GM19452 (cell line): ENCODE data around the gene SRGAP3.

Source experiments
- ATAC-seq: cut with Tn5 transposase; IDR thresholded peaks from one replicate; pipeline ENCODE4 v1.9.1; 2021; ENCODE audit not compliant: unreplicated experiment

The SRGAP3 gene

GRCh38 chr3:9151240-9151639 lies 98.2 kb downstream of the SRGAP3 start:
- ATAC-seq = no peak

- no peak for ATAC-seq
These were observed 99.9 kb downstream of the SRGAP3 start for GRCh38 chr3:9149566-9149965.

DNA sequence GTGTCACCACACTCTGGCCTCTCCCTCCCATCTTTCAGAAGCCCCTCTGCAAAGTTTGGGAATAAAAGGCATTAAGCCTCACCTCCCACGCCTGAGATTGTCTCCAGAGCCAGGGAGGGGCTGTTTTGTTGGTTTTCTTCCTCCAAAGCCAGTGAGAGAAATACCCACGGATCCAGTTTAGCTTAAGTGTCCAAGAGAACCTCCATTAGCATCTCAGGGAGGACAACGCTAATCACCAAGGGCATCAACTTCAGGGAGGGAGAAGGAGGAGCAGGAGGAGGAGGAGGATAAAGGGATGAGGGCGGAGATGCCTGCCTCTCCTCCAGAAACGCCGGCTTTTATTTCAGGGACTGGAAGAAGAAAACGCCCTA lies 101.6 kb downstream of the SRGAP3 start:
- no peak for ATAC-seq

DNA sequence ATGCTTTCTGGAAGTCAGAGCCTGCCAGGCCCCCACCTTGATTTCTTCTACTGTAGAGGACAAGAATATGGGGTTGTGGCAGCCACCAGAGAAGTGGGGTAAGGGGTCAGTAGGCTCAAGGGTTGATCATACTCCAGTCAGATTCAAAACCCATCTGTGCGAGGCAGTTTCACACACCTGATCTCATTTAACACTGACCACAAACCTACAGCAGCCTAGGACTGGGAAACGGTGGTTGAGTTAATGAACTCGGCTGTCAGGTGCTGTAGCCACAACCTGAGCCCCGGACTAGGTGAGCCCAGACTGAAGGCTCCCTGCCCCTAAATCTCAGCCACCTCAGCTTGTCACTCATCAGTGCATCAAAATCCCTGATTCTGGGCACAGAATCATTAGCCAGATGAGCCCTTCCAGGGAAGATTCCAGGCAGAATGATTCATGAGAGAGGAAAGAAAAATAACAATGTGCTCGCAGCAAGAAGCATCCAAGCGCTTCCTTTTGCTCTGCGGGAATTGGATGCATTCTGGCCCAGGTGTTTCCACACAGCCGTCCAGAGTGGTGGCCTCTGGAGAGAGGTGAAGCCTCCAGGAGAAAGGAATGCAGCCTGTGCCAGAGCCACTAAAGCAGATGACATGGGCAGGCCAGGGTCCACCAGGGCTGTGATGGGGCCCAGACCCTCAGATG lies 102.1 kb downstream of the SRGAP3 start:
- ATAC-seq = peak; percentile 83

DNA sequence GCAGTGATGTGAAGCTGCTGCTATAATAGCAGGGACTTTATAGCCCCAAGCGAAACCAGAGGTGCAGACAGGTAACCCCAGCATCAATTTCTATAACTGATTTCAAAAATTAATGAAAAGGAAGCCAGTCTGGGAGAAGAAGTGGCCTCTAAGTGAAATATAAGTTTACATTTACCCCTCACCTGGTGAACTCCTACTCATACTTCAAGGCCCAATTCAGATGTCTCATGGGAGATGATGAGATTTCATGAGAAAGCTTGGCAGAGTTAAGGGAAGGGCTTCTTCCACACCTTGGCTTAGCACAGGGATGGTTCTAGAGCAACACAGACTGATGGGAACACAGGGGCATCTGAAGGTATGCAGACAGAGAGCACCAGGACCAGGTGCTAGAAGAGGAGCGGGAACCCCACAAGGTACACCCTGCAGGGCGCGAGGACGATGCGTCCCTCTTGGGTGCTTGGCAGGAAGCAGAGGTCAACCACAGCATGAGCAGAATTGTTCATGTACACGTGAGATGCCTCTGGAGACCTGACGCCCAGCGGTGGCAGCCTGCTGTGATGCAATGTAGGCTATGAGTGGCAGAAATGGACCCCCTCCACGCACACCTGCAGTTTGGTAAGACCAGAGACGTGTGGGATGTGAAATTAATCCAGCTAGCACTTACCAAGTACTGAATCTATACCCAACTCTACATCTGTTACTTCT lies 102.9 kb downstream of the SRGAP3 start:
- ATAC-seq = peak; percentile 88

DNA sequence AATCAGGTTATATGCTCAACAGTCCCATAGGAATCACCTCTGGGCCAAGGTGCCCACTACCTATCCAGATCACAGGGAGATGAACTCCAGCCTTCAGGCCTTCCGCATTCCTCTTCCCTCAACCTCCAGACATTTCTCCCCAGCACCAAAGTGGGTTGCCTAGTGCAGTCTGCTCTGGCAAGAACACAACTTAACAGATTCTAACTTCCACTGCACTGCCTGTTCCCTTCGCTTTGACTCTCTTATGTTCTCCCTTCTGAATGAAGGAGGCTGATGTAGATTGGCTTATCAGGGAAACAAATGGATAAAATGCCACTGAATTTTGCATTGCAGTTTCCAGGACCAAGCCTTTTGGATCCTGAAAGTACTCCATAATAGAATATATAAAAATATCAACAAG lies 106.3 kb downstream of the SRGAP3 start:
- no peak for ATAC-seq

DNA sequence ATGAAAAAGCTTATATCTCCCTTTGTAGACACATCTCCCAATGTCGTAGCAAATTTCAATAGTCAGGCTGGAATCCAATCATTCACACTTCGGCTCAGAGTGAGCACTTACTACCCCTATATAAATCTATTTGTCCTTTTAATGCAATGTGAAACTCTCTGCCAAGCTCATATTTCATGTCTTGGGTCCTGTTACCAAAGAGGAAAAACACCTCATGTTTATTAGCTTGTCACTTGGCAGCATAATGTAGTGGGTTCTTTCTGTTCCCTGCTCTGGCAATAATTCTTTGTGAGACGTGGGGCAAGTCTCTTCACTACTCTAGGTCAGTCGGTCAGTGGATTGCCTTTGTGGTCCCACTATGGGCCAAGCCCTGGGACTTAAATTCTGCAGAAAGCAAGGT lies 107.1 kb downstream of the SRGAP3 start:
- no peak for ATAC-seq

DNA sequence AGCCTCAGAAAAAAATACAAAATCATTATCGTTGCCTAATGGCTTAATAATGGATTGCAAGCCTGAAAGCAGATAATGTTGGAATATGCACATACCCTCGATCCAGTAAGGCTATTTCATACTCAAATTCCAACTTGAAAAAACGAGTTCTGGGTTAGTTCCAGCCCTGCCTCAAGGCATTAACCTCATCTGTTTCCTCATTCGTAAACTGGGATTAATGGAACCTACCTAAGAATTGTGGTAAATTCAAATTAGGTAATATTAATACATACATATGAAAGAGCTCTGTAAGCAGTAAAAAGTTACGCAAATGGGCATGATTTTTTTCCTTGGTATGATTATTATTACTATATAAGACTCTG lies 107.5 kb downstream of the SRGAP3 start:
- no peak for ATAC-seq

DNA sequence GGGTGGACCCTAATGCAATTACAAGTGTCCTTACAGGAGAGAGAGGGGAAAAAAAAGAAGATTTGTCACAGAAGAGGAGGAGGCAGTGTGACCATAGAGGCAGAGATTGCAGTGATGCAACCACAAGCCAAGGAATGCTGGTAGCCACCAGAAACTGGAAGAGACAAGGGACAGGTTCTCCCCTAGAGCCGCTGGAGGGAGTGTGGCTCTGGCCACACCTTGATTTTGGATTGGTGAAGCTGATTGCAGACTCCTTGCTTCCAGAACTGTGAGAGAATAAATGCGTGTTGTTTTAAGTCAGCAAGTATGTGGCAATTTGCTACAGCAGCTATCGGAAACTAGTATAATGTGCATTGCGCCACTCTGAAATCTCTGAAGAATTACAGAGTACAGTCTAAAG lies 110.1 kb downstream of the SRGAP3 start:
- ATAC-seq = no peak

- ATAC-seq = no peak
These were observed 111.8 kb downstream of the SRGAP3 start for GRCh38 chr3:9137676-9138075.

DNA sequence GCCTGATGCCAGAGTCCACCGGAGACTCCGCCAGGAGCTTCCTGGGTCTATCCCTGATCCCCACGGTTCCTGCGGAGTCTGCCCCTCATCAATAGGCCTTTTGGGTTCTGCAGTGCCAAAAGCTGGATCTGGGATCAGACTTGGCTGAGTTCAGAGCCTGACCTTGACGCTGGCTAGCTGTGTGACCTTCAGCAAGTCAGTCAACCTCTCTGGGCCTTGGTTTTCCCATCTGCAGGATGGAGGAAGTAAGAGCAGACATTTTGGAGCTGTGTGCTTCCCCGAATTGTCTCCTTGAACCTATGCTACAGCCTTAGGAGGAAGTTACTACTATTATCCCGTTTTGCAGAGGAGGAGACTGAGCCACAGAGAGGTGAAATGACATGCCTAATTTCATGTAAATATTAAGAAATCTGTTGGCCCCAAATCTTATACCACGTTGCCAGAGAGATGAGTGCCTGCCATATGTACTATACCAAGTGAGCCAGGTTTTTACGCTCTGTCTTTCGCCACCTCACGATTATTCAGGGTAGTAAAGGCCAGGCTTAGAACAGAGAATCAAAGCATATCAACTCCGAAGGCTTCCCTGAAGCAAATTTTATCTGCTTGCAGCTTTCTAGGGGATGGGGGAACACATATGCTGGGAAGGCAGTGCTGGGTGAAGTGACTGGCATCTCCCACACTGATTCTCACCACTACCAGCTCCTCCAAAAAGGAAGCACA lies 112.5 kb downstream of the SRGAP3 start:
- ATAC-seq = no peak

DNA sequence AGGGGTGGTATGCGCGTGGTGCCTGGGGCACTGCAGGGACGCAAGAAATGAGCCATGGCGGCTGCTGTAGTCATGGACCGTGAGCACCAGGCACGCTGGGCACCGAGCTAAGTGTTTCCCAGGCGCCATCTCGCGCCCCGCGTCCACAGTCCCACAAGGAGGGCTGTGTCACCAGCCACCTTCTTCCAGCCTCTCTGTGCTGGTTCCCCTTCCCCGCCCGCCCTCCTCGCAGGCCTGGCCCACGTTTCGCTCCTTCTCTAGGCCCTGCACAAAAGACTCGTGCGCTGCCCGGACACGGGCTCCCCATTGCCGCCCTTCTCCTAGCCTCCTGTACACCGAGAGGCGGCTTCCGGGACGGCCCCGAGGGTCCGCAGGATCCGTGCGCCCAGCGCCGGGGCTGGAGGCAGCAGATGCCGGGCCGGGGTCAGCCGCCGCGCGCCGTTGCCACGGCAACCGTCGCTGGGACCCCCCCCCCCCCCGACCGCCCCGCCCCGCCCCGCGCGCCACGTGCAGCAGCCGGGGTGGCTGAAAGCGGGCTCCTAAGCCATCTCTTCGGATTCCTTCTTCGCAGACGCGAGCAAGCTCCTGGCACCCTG lies 113.4 kb downstream of the SRGAP3 start:
- no peak for ATAC-seq

- no peak for ATAC-seq
These were observed 113.9 kb downstream of the SRGAP3 start for GRCh38 chr3:9135526-9135925.

GRCh38 chr3:9133656-9134055 lies 115.8 kb downstream of the SRGAP3 start:
- ATAC-seq = no peak

DNA sequence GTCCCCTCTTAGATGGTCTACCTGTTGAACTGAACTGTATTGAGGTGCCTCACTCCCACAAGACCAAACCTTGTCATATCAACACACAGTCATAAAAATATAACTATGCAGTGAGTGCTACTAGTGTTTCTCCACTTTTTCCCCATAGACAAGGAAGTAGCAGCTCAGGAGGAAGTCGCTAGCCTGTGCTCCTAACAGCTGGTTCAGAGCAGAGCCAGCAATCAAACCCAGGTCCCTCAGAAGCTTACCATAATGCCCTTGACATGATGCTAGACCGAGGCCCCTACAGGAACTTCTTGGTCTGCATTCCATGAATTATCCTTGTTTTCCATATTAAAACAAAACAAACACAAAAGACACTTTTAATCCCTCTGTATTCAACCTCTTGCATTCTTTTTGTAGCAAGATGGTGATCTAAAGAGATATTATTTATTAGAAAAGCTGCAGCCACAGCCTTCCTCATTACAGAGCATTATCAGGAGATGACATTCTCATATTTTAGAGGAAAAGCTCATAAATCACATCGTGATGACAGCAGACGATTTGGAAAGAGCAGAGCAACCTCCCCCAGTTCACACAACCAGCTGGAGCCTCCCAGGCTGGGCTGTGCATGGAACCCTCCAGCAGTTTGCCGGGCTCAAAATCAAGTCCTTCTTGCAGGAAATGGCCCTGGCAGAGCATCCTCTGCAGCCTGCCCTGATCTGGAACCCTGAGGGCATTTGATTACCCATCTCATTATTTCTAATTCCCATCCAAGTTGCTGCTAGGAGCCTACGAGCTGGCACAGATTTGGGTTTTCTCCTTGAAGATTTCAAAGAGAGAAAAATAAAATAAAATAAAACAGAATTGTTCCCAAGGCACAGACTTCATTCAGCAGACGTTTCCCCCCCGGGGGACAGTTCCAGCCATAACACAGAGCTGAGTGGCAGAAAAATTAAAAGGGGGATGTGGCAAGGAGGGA lies 118.8 kb downstream of the SRGAP3 start:
- ATAC-seq = no peak

DNA sequence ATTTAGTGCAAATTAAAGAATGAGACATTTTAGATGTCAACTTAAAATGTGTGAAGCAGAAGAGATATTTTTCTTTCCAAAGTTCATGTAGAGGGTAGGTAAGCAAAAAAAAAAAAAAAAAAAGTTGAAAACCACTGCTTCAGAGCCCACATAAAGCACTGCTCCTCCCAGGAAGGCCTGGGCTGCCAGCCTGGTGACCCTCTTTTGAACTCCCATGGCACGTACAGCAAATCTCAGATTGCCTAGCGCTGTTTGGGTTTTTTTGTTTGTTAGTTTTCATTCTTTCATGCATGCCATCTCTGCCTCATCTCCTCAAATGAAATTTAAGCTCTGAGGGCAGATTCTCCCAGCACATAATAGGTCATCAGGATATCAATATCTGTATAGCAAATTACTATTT lies 120.1 kb downstream of the SRGAP3 start:
- no peak for ATAC-seq

GRCh38 chr3:9125278-9125951 lies 124.0 kb downstream of the SRGAP3 start:
- no peak for ATAC-seq

DNA sequence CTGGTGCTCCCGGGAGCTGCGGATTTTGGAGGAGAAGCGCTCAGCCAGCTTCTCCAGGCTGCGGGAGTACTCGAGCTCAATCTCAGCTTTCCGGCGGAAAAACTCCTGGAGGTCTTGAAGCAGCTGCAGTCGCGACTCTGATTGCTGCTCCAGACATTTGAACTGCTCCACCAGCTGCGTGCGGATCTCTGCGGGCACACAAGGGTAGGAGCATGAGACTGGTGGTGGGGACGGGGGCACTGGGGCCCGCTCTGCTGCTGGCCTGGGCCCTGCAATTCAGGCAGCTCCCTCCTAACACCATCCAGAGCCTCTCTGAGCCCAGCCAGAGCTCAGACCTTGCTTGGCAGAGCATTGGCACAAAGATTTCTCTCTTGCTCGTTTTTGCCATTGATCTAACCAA lies 124.7 kb downstream of the SRGAP3 start:
- no peak for ATAC-seq

GRCh38 chr3:9123840-9124239 lies 125.6 kb downstream of the SRGAP3 start:
- no peak for ATAC-seq

DNA sequence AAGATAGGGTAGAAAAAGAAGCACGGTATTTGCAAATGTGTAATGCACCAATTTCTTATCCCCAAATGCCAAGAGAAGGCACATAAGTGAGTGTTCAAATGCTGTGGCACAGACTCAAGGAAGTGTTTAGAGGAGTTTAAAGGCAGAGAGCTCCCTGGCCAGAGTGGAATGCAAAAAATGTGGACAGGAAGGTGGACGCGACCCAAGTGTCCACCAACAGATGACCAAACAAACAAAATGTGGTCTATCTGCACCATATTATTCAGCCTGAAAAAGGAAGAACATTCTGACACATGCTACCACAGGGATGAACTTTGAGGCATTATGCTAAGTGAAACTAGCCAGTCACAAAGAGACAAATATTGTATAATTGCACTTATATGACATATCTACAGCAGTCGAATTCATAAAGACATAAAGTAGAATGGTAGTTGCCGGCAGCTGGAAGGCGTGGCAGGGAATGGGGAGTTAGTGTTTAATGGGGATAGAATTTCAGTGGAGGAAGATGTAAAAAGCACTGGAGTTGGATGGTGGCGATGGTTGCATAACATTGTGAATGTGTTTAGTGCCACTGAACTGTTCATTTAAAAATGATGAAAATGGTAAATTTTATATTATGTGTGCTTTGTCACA lies 126.6 kb downstream of the SRGAP3 start:
- no peak for ATAC-seq
